A673 (cell line): ENCODE data around the gene MAP3K6. TPM values are rescaled to one million over a fixed set of nuclear protein-coding genes. Genes with fewer than 3 reads are reported as not detected.

Source experiments
- BruUV-seq: library from RNA; stranded (reverse); fragments of 400-500 nt; replicated peaks from 2 replicates; lab custom pipeline; 2021; lab: Mats Ljungman, UMichigan
- CTCF ChIA-PET: fragments of 300-600 bp; sonication (Branson Sonifier 250); formaldehyde crosslinking; loops from one replicate; lab custom pipeline; 2022; ENCODE audit warnings: antibody characterized with exemption; lab: Charles Lee
- POLR2A ChIA-PET: fragments of 300-600 bp; sonication (Branson Sonifier 250); formaldehyde crosslinking; loops from one replicate; lab custom pipeline; 2022; ENCODE audit warnings: antibody characterized with exemption; ENCODE audit not compliant: low non-redundant PET; lab: Charles Lee
- DNase-seq: peaks from one replicate; pipeline ENCODE4 v3.0.0-alpha.2; 2015; ENCODE audit warnings: low spot score
- H3K27ac ChIP-seq: fragments of 200-600 bp; sonication (generic); 2 replicates; pipeline ENCODE4 v1.5.1; 2016; ENCODE audit warnings: mixed run types, low read depth, mild to moderate bottlenecking, mixed read lengths, antibody characterized with exemption, low read length; ENCODE audit not compliant: poor library complexity, severe bottlenecking
- H3K27me3 ChIP-seq: fragments of 200-600 bp; sonication (generic); replicated peaks from 2 replicates; pipeline ENCODE4 v1.6.1; 2017; ENCODE audit warnings: mixed run types, low read depth, mild to moderate bottlenecking, mixed read lengths, antibody characterized with exemption, low read length; ENCODE audit not compliant: insufficient read depth, poor library complexity
- H3K36me3 ChIP-seq: fragments of 200-600 bp; sonication (generic); 2 replicates; pipeline ENCODE4 v1.6.1; 2016; ENCODE audit warnings: mixed run types, mild to moderate bottlenecking, mixed read lengths, antibody characterized with exemption, low read length; ENCODE audit not compliant: insufficient read depth, poor library complexity, severe bottlenecking
- H3K4me1 ChIP-seq: fragments of 200-600 bp; sonication (generic); 2 replicates; pipeline ENCODE4 v1.6.1; 2017; ENCODE audit warnings: mixed run types, mild to moderate bottlenecking, mixed read lengths, antibody characterized with exemption, low read length; ENCODE audit not compliant: insufficient read depth, poor library complexity, severe bottlenecking
- H3K4me3 ChIP-seq: fragments of 200-600 bp; sonication (generic); 2 replicates; pipeline ENCODE4 v1.5.1; 2016; ENCODE audit warnings: low read depth, mixed run types, mild to moderate bottlenecking, mixed read lengths, low read length; ENCODE audit not compliant: poor library complexity, severe bottlenecking
- H3K9me3 ChIP-seq: fragments of 200-600 bp; sonication (generic); 2 replicates; pipeline ENCODE4 v1.6.1; 2016; ENCODE audit warnings: mixed run types, low read depth, mild to moderate bottlenecking, mixed read lengths, antibody characterized with exemption, low read length; ENCODE audit not compliant: poor library complexity, severe bottlenecking
- EZH2 ChIP-seq: fragments of 200-600 bp; sonication (generic); IDR thresholded peaks from 2 replicates; pipeline ENCODE4 v1.6.1; 2017; ENCODE audit warnings: borderline replicate concordance, low read depth, mild to moderate bottlenecking, mixed read lengths, antibody characterized with exemption, low read length; ENCODE audit not compliant: poor library complexity, severe bottlenecking
- intact Hi-C: fragments of 100-400 bp; cut with micrococcal nuclease; formaldehyde crosslinking; loops from one replicate; pipeline ENCODE4 v1.10.0; 2022; ENCODE audit not compliant: unreplicated experiment
- total RNA-seq: library from RNA; stranded (reverse); gene quantifications from 2 replicates; pipeline ENCODE4 v1.2.3, GENCODE V29; 2021
- TF ChIP-seq, protein P1 (sequence below): fragments of 300-800, 200-600 bp; sonication (generic); conservative IDR thresholded peaks from 2 replicates; pipeline ENCODE4 v1.5.1; 2017; ENCODE audit warnings: low read depth, mild to moderate bottlenecking, antibody characterized with exemption, low read length, moderate library complexity, mixed read lengths

Gene MAP3K6
- total RNA-seq, 1 experiment from 2014 or later = 2.4 TPM

DNA sequence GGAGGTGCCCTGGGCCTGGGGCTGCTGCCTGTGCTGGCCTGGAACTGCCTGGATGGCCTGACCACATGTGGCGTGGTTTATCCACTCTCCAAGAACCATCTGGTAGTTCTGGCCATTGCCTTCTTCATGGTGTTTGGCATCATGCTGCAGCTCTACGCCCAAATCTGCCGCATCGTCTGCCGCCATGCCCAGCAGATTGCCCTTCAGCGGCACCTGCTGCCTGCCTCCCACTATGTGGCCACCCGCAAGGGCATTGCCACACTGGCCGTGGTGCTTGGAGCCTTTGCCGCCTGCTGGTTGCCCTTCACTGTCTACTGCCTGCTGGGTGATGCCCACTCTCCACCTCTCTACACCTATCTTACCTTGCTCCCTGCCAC, 27.5 kb upstream of the MAP3K6 start:
- intact Hi-C loops = loop anchor here (5.0 kb wide), 2 partner anchors 268 to 352 kb away; no protein-coding TSS in a partner anchor
- ChIA-PET CTCF (interaction anchor here (1.0 to 1.8 kb wide), 2 partner anchors 94 to 350 kb away, joined by 3 to 21 read pairs; no protein-coding TSS in a partner anchor), POLR2A (no interaction called here)
- H3K27ac ChIP-seq = no peak overlapping the region
- DNase-seq = no peak
- BruUV-seq = no TSS peak
- no peak overlapping the region for H3K4me3 ChIP-seq
- H3K4me1 ChIP-seq = peaks cover 12% of the 10 kb centered on the region
- no peaks in the 10 kb centered on the region for H3K9me3 ChIP-seq
- no peaks in the 10 kb centered on the region for H3K36me3 ChIP-seq
- no peaks in the 10 kb centered on the region for H3K27me3 ChIP-seq
- TF ChIP-seq EZH2 = no peak
- TF ChIP-seq, protein P1, sequence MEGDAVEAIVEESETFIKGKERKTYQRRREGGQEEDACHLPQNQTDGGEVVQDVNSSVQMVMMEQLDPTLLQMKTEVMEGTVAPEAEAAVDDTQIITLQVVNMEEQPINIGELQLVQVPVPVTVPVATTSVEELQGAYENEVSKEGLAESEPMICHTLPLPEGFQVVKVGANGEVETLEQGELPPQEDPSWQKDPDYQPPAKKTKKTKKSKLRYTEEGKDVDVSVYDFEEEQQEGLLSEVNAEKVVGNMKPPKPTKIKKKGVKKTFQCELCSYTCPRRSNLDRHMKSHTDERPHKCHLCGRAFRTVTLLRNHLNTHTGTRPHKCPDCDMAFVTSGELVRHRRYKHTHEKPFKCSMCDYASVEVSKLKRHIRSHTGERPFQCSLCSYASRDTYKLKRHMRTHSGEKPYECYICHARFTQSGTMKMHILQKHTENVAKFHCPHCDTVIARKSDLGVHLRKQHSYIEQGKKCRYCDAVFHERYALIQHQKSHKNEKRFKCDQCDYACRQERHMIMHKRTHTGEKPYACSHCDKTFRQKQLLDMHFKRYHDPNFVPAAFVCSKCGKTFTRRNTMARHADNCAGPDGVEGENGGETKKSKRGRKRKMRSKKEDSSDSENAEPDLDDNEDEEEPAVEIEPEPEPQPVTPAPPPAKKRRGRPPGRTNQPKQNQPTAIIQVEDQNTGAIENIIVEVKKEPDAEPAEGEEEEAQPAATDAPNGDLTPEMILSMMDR = no peak

DNA sequence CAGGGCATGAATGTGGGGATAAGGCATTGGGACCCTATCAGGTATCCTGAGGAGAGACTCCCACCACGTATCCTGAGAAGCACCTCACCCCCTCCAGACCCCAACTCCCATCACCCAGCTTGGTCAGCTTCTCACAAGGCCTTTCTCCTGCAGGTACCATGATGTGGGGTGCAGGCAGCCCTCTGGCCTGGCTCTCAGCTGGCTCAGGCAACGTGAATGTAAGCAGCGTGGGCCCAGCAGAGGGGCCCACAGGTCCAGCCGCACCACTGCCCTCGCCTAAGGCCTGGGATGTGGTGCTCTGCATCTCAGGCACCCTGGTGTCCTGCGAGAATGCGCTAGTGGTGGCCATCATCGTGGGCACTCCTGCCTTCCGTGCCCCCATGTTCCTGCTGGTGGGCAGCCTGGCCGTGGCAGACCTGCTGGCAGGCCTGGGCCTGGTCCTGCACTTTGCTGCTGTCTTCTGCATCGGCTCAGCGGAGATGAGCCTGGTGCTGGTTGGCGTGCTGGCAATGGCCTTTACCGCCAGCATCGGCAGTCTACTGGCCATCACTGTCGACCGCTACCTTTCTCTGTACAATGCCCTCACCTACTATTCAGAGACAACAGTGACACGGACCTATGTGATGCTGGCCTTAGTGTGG, 27.0 kb upstream of the MAP3K6 start:
- Histone ChIP-seq H3K27ac (no peak overlapping the region), H3K27me3 (no peaks in the 10 kb centered on the region), H3K4me3 (no peak overlapping the region), H3K4me1 (peaks cover 12% of the 10 kb centered on the region), H3K9me3 (no peaks in the 10 kb centered on the region), H3K36me3 (no peaks in the 10 kb centered on the region)
- intact Hi-C loops = loop anchor here (5.0 kb wide), 2 partner anchors 269 to 351 kb away; no protein-coding TSS in a partner anchor
- CTCF ChIA-PET = no interaction called here
- POLR2A ChIA-PET = no interaction called here
- BruUV-seq = no TSS peak
- no peak for DNase-seq
- TF ChIP-seq, protein P1 = no peak
- no peak for TF ChIP-seq EZH2

DNA sequence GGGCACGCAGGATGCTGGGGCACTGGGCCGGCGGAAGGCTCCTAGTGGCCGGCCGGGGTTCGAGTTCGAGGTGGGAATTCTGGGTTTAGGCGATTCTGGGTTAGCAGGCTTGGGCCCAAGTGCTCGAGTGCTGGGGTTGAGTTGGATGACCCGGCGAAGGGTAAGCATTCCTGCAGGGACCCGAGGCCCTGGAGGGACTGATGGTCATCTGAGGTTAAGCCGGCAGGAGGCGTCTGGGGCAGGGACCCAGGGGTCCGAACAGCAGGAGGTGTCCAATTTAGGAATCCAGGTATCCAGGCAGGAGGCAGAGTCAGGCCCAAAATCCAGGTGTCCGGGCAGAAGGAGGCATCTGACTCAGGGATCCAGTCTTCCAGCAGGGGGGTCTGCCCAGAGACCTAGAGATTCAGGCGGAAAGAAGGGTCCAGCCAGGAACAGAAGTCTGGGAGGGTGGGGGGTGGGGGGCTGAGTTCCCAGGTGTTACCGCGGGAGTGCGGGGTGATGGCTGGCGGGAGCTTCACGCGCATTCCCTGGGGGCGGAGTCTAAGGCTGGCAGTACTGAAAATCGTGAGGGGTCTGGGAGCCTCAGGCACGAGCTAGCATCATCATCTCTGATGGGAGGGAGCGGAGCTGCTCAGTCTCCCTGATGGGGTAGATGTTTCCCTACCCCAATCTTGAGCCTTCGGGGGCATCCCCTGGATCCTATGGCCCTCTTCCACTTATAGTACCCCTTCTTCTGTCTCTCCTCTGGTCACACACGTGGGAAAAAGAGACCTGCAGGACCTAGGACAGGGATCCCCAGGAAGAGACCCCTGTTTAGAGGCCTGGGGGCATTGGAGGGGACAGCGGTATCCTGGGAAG, 26.2 kb upstream of the MAP3K6 start:
- TF ChIP-seq EZH2 = no peak
- TF ChIP-seq, protein P1 = no peak
- Histone ChIP-seq H3K4me1 (peaks cover 12% of the 10 kb centered on the region), H3K9me3 (no peaks in the 10 kb centered on the region), H3K36me3 (no peaks in the 10 kb centered on the region), H3K27me3 (no peaks in the 10 kb centered on the region), H3K27ac (peak overlapping the region; percentile 80), H3K4me3 (peak overlapping the region; percentile 81)
- no peak for DNase-seq
- POLR2A ChIA-PET = no interaction called here
- BruUV-seq = no TSS peak
- intact Hi-C loops = loop anchor here (1.0 to 5.0 kb wide), 3 partner anchors 213 to 351 kb away; no protein-coding TSS in a partner anchor
- CTCF ChIA-PET = no interaction called here
